Measurements from ENCODE around the gene LMX1B.
"Not testable (repeated sequence)": the region's sequence is repeated elsewhere in the genome, so short reads cannot be mapped to it uniquely, and the experiment has no call there.

Gene LMX1B

GRCh38 chr9:126699401-126699881, 85.7 kb downstream of the LMX1B start:
- no peak for DNase-seq

- DNase-seq = no peak
Observed at GRCh38 chr9:126700296-126700695, 86.6 kb downstream of the LMX1B start.

- DNase-seq = no peak
Observed at GRCh38 chr9:126700903-126701812, 87.4 kb downstream of the LMX1B start.

GRCh38 chr9:126701813-126702140, 88.0 kb downstream of the LMX1B start:
- no peak for DNase-seq

GRCh38 chr9:126702151-126703001, 88.6 kb downstream of the LMX1B start:
- no peak for DNase-seq

- DNase-seq = no peak
Observed at GRCh38 chr9:126703002-126703865, 89.5 kb downstream of the LMX1B start.

- no peak for DNase-seq
Observed at GRCh38 chr9:126703866-126704156, 90.1 kb downstream of the LMX1B start.

GRCh38 chr9:126704157-126704891, 90.6 kb downstream of the LMX1B start:
- DNase-seq = peak; percentile 25

GRCh38 chr9:126704892-126705766, 91.4 kb downstream of the LMX1B start:
- DNase-seq = peak; percentile 75

GRCh38 chr9:126705767-126706697, 92.3 kb downstream of the LMX1B start:
- DNase-seq = peak; percentile 33

- no peak for DNase-seq
Observed at GRCh38 chr9:126706698-126707053, 92.9 kb downstream of the LMX1B start.

- no peak for DNase-seq
Observed at GRCh38 chr9:126707083-126707482, 93.4 kb downstream of the LMX1B start.

- DNase-seq = not testable (repeated sequence)
Observed at GRCh38 chr9:126707712-126708111, 94.0 kb downstream of the LMX1B start.

- DNase-seq = no peak
Observed at GRCh38 chr9:126708178-126708577, 94.5 kb downstream of the LMX1B start.

GRCh38 chr9:126709241-126709640, 95.5 kb downstream of the LMX1B start:
- DNase-seq = no peak

- DNase-seq = no peak
Observed at GRCh38 chr9:126715382-126715781, 101.7 kb downstream of the LMX1B start.

- DNase-seq = not testable (repeated sequence)
Observed at GRCh38 chr9:126717441-126717840, 103.7 kb downstream of the LMX1B start.

GRCh38 chr9:126719618-126720031, 105.9 kb downstream of the LMX1B start:
- DNase-seq = peak; percentile 25

- no peak for DNase-seq
Observed at GRCh38 chr9:126720036-126720435, 106.3 kb downstream of the LMX1B start.

Data from NCI-H2171 treated with DMSO at 0.1 percent for 48 hours (cell line).